WTC11 (cell line): ENCODE data around the gene SLC26A2.

Source experiments
- ATF3 ChIP-seq: sonication (generic); formaldehyde crosslinking; conservative IDR thresholded peaks from 2 replicates; pipeline ENCODE4 v1.8.1; 2022; ENCODE audit warnings: mild to moderate bottlenecking, missing genetic modification reagents
- CREM ChIP-seq: sonication (generic); formaldehyde crosslinking; IDR thresholded peaks from 2 replicates; pipeline ENCODE4 v1.8.1; 2022; ENCODE audit warnings: mild to moderate bottlenecking, missing genetic modification reagents, moderate library complexity
- FOXJ3 ChIP-seq: sonication (generic); formaldehyde crosslinking; IDR thresholded peaks from 2 replicates; pipeline ENCODE4 v1.9.0; 2021; ENCODE audit warnings: missing genetic modification reagents, mild to moderate bottlenecking, borderline replicate concordance
- MAX ChIP-seq: sonication (generic); formaldehyde crosslinking; IDR thresholded peaks from 2 replicates; pipeline ENCODE4 v1.8.0; 2022; ENCODE audit warnings: mild to moderate bottlenecking, missing genetic modification reagents
- TCF7 ChIP-seq: sonication (generic); formaldehyde crosslinking; IDR thresholded peaks from 2 replicates; pipeline ENCODE4 v1.8.0; 2022; ENCODE audit warnings: mild to moderate bottlenecking, low read depth, missing genetic modification reagents, moderate library complexity
- ZNF263 ChIP-seq: sonication (generic); formaldehyde crosslinking; IDR thresholded peaks from 2 replicates; pipeline ENCODE4 v1.8.1; 2022; ENCODE audit warnings: low read depth, mild to moderate bottlenecking, moderate library complexity, missing genetic modification reagents
- TF ChIP-seq, protein P1 (sequence below): sonication (generic); formaldehyde crosslinking; IDR thresholded peaks from 2 replicates; pipeline ENCODE4 v1.8.1; 2023; ENCODE audit warnings: mild to moderate bottlenecking, missing genetic modification reagents, borderline replicate concordance
- TF ChIP-seq, protein P2 (sequence below): fragments of 200-600 bp; IDR thresholded peaks from 2 replicates; pipeline ENCODE4 v1.8.0; 2022; ENCODE audit warnings: antibody characterized with exemption
- TF ChIP-seq, protein P3 (sequence below): fragments of 250-450 bp; sonication (Bioruptor Pico); IDR thresholded peaks from 2 replicates; pipeline ENCODE4 v1.8.0; 2021; ENCODE audit warnings: mild to moderate bottlenecking

GRCh38 chr5:149930043-149930748, 30.4 kb upstream of the SLC26A2 start:
- no peak for TF ChIP-seq TCF7 (CRISPR knock-in tag)
- TF ChIP-seq, protein P1, sequence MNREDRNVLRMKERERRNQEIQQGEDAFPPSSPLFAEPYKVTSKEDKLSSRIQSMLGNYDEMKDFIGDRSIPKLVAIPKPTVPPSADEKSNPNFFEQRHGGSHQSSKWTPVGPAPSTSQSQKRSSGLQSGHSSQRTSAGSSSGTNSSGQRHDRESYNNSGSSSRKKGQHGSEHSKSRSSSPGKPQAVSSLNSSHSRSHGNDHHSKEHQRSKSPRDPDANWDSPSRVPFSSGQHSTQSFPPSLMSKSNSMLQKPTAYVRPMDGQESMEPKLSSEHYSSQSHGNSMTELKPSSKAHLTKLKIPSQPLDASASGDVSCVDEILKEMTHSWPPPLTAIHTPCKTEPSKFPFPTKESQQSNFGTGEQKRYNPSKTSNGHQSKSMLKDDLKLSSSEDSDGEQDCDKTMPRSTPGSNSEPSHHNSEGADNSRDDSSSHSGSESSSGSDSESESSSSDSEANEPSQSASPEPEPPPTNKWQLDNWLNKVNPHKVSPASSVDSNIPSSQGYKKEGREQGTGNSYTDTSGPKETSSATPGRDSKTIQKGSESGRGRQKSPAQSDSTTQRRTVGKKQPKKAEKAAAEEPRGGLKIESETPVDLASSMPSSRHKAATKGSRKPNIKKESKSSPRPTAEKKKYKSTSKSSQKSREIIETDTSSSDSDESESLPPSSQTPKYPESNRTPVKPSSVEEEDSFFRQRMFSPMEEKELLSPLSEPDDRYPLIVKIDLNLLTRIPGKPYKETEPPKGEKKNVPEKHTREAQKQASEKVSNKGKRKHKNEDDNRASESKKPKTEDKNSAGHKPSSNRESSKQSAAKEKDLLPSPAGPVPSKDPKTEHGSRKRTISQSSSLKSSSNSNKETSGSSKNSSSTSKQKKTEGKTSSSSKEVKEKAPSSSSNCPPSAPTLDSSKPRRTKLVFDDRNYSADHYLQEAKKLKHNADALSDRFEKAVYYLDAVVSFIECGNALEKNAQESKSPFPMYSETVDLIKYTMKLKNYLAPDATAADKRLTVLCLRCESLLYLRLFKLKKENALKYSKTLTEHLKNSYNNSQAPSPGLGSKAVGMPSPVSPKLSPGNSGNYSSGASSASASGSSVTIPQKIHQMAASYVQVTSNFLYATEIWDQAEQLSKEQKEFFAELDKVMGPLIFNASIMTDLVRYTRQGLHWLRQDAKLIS (CRISPR knock-in tag): no peak
- TF ChIP-seq, protein P2, sequence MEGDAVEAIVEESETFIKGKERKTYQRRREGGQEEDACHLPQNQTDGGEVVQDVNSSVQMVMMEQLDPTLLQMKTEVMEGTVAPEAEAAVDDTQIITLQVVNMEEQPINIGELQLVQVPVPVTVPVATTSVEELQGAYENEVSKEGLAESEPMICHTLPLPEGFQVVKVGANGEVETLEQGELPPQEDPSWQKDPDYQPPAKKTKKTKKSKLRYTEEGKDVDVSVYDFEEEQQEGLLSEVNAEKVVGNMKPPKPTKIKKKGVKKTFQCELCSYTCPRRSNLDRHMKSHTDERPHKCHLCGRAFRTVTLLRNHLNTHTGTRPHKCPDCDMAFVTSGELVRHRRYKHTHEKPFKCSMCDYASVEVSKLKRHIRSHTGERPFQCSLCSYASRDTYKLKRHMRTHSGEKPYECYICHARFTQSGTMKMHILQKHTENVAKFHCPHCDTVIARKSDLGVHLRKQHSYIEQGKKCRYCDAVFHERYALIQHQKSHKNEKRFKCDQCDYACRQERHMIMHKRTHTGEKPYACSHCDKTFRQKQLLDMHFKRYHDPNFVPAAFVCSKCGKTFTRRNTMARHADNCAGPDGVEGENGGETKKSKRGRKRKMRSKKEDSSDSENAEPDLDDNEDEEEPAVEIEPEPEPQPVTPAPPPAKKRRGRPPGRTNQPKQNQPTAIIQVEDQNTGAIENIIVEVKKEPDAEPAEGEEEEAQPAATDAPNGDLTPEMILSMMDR: no peak
- TF ChIP-seq, protein P3, sequence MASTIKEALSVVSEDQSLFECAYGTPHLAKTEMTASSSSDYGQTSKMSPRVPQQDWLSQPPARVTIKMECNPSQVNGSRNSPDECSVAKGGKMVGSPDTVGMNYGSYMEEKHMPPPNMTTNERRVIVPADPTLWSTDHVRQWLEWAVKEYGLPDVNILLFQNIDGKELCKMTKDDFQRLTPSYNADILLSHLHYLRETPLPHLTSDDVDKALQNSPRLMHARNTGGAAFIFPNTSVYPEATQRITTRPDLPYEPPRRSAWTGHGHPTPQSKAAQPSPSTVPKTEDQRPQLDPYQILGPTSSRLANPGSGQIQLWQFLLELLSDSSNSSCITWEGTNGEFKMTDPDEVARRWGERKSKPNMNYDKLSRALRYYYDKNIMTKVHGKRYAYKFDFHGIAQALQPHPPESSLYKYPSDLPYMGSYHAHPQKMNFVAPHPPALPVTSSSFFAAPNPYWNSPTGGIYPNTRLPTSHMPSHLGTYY (CRISPR knock-in tag): no peak
- no peak for TF ChIP-seq FOXJ3 (CRISPR knock-in tag)
- TF ChIP-seq ZNF263 (CRISPR knock-in tag): no peak
- TF ChIP-seq CREM: no peak
- TF ChIP-seq MAX (CRISPR knock-in tag): no peak
- no peak for TF ChIP-seq ATF3 (CRISPR knock-in tag)
